LNCaP clone FGC (cell line): ENCODE results near the gene MDM4.

Source experiments
- DNase-seq: peaks from one replicate; pipeline ENCODE4 v3.0.0-alpha.2; 2011; ENCODE audit warnings: low read depth
- H3K4me3 ChIP-seq: 2 replicates; pipeline ENCODE4 v1.5.1; 2011; ENCODE audit warnings: mild to moderate bottlenecking, low read depth, low read length, control low read depth
- CTCF ChIP-seq: IDR thresholded peaks from 2 replicates; pipeline ENCODE4 v1.5.1; 2012; ENCODE audit warnings: mild to moderate bottlenecking; ENCODE audit not compliant: control insufficient read depth, insufficient read depth; ENCODE audit errors: extremely low read depth

The MDM4 gene, protein sequence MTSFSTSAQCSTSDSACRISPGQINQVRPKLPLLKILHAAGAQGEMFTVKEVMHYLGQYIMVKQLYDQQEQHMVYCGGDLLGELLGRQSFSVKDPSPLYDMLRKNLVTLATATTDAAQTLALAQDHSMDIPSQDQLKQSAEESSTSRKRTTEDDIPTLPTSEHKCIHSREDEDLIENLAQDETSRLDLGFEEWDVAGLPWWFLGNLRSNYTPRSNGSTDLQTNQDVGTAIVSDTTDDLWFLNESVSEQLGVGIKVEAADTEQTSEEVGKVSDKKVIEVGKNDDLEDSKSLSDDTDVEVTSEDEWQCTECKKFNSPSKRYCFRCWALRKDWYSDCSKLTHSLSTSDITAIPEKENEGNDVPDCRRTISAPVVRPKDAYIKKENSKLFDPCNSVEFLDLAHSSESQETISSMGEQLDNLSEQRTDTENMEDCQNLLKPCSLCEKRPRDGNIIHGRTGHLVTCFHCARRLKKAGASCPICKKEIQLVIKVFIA

DNA sequence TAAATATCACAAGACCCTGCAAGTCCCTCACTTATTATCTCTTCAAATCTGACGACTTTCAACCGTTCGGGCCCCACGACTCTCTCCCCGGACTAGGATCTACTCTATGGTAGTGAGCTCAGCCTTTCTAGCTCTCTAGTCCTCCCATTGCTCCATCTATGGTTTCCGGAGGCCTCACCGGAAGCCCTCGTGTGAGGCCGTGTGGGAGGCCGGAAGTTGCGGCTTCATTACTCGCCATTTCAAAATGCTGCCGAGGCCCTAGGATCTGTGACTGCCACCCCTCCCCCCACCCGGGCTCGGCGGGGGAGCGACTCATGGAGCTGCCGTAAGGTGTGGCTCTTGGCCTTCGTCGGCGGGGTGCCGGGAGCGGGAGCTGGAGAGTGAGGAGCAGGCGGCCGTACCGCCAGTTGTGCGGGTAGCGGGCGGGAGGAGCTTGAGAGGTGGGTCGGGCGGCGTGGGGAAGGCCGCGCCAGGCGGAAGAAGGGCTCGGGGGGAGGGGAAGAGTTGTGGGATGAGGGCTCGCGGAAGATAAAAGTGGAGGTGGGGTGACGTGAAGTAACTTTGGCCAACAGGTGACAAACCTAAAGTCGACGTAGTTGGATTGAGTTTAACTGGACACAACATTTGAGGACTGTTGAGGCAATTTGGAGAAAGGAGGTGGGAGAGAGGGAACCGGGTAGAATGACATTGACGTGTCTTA, at the start of gene MDM4:
TSS of gene MDM4 (plus strand) at position 227 of the 700 bp plus-strand sequence. CDS start 9,113 bp downstream, outside the sequence.
- no peak for TF ChIP-seq CTCF
- peak within 1 kb of the TSS; percentile 97 for H3K4me3 ChIP-seq
- peak; percentile 90 for DNase-seq

DNA sequence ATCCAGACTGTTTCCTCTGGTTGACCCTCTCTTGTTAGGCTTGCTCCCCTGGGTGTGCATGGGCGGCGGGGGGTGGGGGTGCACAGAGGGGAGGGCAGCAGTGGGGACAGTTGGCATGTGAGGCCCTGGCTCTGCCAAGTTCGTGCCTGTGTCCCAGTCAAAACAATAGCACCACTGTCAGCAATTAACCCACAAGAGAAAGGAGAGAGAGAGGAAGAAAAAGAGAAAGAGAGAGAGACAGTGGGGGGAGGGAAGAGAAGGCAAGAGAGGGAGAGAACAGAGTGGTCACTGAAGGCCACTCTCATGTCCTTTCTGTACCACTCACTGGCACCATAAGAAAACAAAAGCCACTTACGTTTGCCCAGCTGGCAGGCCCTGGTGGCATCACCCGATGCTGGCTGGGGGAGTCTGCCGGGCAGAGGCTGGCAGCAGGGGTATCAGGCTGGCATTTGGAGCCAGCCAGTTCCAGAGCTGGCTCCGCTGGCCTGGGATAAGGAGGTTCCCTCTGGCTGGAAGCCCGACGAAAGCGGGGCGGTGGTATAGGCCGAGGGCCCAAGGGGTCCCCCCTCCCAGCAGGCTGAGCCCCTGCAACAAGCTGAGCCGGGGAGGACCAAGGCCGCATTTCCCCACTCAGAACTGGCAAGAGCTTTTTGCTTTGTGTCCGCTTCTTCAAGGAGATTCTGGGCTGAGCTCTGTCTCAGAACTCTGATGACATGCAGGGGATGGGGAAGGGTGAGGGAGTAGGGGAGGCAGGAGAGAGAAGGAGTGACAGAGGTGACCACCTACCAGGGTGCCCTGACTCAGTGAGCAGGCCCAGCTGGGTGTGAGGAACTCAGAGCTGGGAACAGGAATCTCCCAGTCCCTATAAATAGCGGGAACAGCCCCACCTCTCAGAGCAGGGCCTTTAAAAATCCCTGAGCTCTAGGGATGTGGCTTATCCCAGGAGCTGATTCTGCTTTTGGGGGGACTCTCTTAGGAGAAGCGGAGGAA, 49.5 kb upstream of the MDM4 start:
- H3K4me3 ChIP-seq: no peak overlapping the region
- TF ChIP-seq CTCF: no peak

DNA sequence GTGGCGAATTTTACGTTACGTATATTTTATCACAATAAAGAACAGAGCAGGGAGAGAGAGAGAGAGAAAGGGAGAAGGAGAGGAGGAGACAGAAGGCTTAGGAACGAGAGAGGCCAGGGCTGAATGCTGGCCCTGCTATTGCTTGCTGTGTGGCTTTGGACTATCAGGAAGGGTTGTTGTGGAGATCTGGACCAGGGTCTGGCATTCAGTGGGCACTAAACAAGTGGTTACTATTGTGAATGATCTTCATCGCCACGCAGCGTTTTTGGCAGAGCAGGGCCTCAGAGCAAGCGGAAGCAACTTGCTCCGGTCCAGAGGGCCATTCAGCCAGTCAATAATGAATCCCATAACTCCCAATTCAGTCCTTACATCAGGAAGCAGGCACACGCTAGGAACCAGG, 48.0 kb upstream of the MDM4 start:
- no peak overlapping the region for H3K4me3 ChIP-seq
- DNase-seq: no peak
- TF ChIP-seq CTCF: no peak

More for the DNA sequence above, 49.5 kb upstream of the MDM4 start:
- DNase-seq: no peak

DNA sequence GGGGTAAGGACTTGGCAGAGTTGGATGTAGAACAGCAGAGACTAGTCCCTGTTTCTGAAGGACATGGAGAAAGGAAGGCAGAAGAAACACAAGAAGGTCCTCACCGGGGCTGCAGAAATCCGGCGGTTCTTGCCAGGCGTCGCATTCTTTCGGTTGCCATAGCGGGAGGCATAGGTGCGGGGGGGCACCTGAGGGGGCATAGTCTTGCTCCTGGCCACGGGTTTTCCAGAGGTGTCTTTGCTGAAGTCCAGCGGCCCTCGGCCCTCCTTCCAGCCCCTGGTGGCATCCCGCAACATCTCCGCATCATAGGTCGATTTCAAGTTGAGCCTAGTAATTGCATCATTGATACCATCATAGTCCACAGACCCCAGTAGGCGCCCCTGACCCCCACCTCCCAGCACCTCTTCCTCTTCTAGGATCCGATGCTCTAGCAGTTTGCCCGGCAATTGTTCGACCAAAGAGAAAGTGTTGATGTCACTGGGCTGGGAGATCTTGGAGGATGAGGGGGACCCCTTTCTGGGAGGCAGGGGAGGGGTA, 47.4 kb upstream of the MDM4 start:
- no peak overlapping the region for H3K4me3 ChIP-seq
- no peak for DNase-seq
- no peak for TF ChIP-seq CTCF

- no peak for DNase-seq
- no peak overlapping the region for H3K4me3 ChIP-seq
- no peak for TF ChIP-seq CTCF
Measured at GRCh38 chr1:204469304-204469703, 46.9 kb upstream of the MDM4 start.

- TF ChIP-seq CTCF: no peak
- no peak overlapping the region for H3K4me3 ChIP-seq
- DNase-seq: no peak
Measured at GRCh38 chr1:204471687-204472086, 44.5 kb upstream of the MDM4 start.
